Mammary epithelial cell (primary cell): ENCODE measurements around the gene MCHR2.

ENCODE experiments used
- EZH2 ChIP-seq: IDR thresholded peaks from 2 replicates; pipeline ENCODE4 v1.6.1; 2012; ENCODE audit warnings: low read length, inconsistent platforms, borderline replicate concordance
- TF ChIP-seq, protein P1 (sequence below), 2 donors: IDR thresholded peaks in 1 of 2; conservative IDR thresholded peaks in 1 of 2; 2 replicates each; pipeline ENCODE4 v1.5.1; 2011 to 2012; ENCODE audit warnings: inconsistent platforms in 2 of 2, low read length in 2 of 2, mild to moderate bottlenecking in 2 of 2, control low read depth in 1 of 2, low read depth in 1 of 2; ENCODE audit not compliant: insufficient read depth in 1 of 2; ENCODE audit errors: extremely low read depth in 1 of 2

DNA sequence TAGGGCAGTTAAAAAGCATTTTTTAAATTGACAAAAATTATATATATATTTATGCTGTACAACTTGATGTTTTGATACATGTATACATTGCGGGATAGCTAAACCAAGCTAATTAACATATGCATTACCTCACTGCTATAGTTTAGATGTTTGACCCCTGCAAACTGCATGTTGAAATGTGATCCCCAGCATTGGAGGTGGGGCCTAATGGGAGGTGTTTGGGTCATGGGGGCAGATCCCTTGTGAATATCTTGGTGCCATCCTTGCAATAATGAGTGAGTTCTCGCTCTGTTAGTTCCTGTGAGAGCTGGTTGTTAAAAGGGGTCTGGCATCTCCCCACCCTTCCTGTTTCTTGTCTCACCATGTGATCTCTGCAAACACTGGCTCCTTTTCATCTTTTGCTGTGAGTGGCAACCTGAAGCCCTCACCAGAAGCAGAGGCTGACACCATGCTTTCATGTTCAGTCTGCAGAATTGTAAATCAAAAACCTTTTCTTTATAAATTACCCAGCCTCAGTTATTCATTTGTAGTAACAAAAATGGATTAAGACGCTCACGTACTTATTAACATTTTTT lies 111.8 kb downstream of the MCHR2 start:
- TF ChIP-seq, protein P1, sequence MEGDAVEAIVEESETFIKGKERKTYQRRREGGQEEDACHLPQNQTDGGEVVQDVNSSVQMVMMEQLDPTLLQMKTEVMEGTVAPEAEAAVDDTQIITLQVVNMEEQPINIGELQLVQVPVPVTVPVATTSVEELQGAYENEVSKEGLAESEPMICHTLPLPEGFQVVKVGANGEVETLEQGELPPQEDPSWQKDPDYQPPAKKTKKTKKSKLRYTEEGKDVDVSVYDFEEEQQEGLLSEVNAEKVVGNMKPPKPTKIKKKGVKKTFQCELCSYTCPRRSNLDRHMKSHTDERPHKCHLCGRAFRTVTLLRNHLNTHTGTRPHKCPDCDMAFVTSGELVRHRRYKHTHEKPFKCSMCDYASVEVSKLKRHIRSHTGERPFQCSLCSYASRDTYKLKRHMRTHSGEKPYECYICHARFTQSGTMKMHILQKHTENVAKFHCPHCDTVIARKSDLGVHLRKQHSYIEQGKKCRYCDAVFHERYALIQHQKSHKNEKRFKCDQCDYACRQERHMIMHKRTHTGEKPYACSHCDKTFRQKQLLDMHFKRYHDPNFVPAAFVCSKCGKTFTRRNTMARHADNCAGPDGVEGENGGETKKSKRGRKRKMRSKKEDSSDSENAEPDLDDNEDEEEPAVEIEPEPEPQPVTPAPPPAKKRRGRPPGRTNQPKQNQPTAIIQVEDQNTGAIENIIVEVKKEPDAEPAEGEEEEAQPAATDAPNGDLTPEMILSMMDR (conservative IDR thresholded peaks at IDR 0.05 in 1 of 2, IDR thresholded peaks at IDR 0.05 in 1 of 2; ENCODE audit: extremely low read depth in 1 of 2, insufficient read depth in 1 of 2, low read depth in 1 of 2, low read length in 2 of 2), result no peak
- TF ChIP-seq EZH2, result no peak
